ENCODE data around the gene HEATR5A.
"Not testable (repeated sequence)": the region's sequence is repeated elsewhere in the genome, so short reads cannot be mapped to it uniquely, and the experiment has no call there.

The HEATR5A gene

DNA sequence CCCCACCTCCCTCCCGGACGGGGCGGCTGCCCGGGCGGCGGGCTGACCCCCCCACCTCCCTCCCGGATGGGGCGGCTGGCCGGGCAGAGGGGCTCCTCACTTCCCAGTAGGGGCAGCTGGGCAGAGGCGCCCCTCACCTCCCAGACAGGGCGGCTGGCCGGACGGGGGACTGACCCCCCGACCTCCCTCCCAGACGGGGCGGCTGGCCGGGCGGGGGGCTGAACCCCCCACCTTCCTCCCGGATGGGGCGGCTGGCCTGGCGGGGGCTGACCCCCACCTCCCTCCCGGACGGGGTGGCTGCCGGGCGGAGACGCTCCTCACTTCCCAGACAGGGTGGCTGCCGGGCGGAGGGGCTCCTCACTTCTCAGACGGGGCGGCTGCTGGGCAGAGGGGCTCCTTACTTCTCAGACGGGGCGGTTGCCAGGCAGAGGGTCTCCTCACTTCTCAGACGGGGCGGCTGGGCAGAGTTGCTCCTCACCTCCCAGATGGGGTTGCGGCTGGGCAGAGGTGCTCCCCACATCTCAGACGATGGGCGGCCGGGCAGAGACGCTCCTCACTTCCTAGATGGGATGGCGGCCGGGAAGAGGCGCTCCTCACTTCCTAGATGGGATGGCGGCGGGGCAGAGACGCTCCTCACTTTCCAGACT lies 16.8 kb upstream of the HEATR5A start:
- not testable (repeated sequence) for H3K4me3 ChIP-seq (replicated peaks; ENCODE audit: insufficient read depth, low read length); H3K27ac ChIP-seq (replicated peaks); H3K27me3 ChIP-seq (ENCODE audit: insufficient read depth, poor library complexity, severe bottlenecking); DNase-seq (ENCODE audit: low read depth in 1 of 2, low spot score in 1 of 2)

- no peak overlapping the region for H3K4me3 ChIP-seq (replicated peaks; ENCODE audit: insufficient read depth, low read length)
- H3K27me3 ChIP-seq (ENCODE audit: insufficient read depth, poor library complexity, severe bottlenecking) = no peaks in the 10 kb centered on the region
- H3K27ac ChIP-seq (replicated peaks) = no peak overlapping the region
- DNase-seq (ENCODE audit: low read depth in 1 of 2, low spot score in 1 of 2) = no peak
- TF ChIP-seq POLR2AphosphoS5 (IDR thresholded peaks at IDR 0.05; ENCODE audit: low read depth) (no peak), REST (IDR thresholded peaks at IDR 0.05; ENCODE audit: insufficient replicate concordance, low read depth) (no peak), GABPA (IDR thresholded peaks at IDR 0.05; ENCODE audit: low read depth) (no peak), SPI1 (IDR thresholded peaks at IDR 0.05; ENCODE audit: borderline replicate concordance, low read depth) (no peak)
- TF ChIP-seq, protein P1, sequence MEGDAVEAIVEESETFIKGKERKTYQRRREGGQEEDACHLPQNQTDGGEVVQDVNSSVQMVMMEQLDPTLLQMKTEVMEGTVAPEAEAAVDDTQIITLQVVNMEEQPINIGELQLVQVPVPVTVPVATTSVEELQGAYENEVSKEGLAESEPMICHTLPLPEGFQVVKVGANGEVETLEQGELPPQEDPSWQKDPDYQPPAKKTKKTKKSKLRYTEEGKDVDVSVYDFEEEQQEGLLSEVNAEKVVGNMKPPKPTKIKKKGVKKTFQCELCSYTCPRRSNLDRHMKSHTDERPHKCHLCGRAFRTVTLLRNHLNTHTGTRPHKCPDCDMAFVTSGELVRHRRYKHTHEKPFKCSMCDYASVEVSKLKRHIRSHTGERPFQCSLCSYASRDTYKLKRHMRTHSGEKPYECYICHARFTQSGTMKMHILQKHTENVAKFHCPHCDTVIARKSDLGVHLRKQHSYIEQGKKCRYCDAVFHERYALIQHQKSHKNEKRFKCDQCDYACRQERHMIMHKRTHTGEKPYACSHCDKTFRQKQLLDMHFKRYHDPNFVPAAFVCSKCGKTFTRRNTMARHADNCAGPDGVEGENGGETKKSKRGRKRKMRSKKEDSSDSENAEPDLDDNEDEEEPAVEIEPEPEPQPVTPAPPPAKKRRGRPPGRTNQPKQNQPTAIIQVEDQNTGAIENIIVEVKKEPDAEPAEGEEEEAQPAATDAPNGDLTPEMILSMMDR (IDR thresholded peaks at IDR 0.05; ENCODE audit: insufficient read depth, low read length) = no peak
Measured at GRCh38 chr14:31435276-31435675, 14.9 kb upstream of the HEATR5A start.

DNA sequence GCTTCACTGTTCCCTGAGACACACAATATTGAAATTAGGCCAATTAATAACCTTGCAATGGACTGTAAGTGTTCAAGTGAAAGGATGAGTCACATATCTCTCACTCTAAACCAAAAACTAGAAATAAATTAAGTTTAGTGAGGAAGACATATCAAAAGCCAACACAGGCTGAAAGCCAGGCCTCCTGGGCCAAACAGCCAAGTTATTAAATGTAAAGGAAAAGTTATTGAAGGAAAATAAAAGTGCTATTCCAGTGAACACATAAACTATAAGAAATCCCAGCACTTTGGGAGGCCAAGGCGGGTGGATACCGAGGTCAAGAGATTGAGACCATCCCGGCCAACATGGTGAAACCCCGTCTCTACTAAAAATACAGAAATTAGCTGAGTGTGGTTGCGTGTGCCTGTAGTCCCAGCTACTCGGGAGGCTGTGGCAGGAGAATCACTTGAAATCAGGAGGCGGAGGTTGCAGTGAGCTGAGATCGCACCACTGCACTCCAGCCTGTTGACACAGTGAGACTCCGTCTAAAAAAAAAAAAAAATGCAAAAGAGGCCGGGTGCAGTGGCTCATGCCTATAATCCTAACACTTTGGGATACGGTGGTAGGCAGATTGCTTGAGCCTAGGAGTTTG lies 10.4 kb upstream of the HEATR5A start:
- TF ChIP-seq POLR2AphosphoS5 (IDR thresholded peaks at IDR 0.05; ENCODE audit: low read depth) = no peak
- TF ChIP-seq, protein P1 (IDR thresholded peaks at IDR 0.05; ENCODE audit: insufficient read depth, low read length) = no peak
- no peak for TF ChIP-seq REST (IDR thresholded peaks at IDR 0.05; ENCODE audit: insufficient replicate concordance, low read depth)
- TF ChIP-seq SPI1 (IDR thresholded peaks at IDR 0.05; ENCODE audit: borderline replicate concordance, low read depth) = no peak
- TF ChIP-seq GABPA (IDR thresholded peaks at IDR 0.05; ENCODE audit: low read depth) = no peak
- no peak overlapping the region for H3K27ac ChIP-seq (replicated peaks)
- H3K27me3 ChIP-seq (ENCODE audit: insufficient read depth, poor library complexity, severe bottlenecking) = no peaks in the 10 kb centered on the region
- H3K4me3 ChIP-seq (replicated peaks; ENCODE audit: insufficient read depth, low read length) = no peak overlapping the region
- DNase-seq (ENCODE audit: low read depth in 1 of 2, low spot score in 1 of 2) = no peak

- DNase-seq (ENCODE audit: low read depth in 1 of 2, low spot score in 1 of 2) = no peak
- H3K27ac ChIP-seq (replicated peaks) = no peak overlapping the region
- no peak for TF ChIP-seq REST (IDR thresholded peaks at IDR 0.05; ENCODE audit: insufficient replicate concordance, low read depth)
- no peak overlapping the region for H3K4me3 ChIP-seq (replicated peaks; ENCODE audit: insufficient read depth, low read length)
- no peaks in the 10 kb centered on the region for H3K27me3 ChIP-seq (ENCODE audit: insufficient read depth, poor library complexity, severe bottlenecking)
Measured at GRCh38 chr14:31429791-31430190, 9.4 kb upstream of the HEATR5A start.
